K562 treated with DMSO at 1 percent for 4 hours (cell line): Measurements from ENCODE around the gene GCNA. TPM values are rescaled to one million over a fixed set of nuclear protein-coding genes. Genes with fewer than 3 reads are reported as not detected.

Experiments
- total RNA-seq: library from RNA; unstranded; fragments of 300-600 nt; gene quantifications from 2 replicates; pipeline ENCODE4 v1.2.3, GENCODE V29; 2022; ENCODE audit not compliant: insufficient read depth

Gene GCNA, protein sequence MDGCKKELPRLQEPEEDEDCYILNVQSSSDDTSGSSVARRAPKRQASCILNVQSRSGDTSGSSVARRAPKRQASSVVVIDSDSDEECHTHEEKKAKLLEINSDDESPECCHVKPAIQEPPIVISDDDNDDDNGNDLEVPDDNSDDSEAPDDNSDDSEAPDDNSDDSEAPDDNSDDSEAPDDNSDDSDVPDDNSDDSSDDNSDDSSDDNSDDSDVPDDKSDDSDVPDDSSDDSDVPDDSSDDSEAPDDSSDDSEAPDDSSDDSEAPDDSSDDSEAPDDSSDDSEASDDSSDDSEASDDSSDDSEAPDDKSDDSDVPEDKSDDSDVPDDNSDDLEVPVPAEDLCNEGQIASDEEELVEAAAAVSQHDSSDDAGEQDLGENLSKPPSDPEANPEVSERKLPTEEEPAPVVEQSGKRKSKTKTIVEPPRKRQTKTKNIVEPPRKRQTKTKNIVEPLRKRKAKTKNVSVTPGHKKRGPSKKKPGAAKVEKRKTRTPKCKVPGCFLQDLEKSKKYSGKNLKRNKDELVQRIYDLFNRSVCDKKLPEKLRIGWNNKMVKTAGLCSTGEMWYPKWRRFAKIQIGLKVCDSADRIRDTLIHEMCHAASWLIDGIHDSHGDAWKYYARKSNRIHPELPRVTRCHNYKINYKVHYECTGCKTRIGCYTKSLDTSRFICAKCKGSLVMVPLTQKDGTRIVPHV
- 4.5 and 4.8 TPM in 2 replicates for total RNA-seq

DNA sequence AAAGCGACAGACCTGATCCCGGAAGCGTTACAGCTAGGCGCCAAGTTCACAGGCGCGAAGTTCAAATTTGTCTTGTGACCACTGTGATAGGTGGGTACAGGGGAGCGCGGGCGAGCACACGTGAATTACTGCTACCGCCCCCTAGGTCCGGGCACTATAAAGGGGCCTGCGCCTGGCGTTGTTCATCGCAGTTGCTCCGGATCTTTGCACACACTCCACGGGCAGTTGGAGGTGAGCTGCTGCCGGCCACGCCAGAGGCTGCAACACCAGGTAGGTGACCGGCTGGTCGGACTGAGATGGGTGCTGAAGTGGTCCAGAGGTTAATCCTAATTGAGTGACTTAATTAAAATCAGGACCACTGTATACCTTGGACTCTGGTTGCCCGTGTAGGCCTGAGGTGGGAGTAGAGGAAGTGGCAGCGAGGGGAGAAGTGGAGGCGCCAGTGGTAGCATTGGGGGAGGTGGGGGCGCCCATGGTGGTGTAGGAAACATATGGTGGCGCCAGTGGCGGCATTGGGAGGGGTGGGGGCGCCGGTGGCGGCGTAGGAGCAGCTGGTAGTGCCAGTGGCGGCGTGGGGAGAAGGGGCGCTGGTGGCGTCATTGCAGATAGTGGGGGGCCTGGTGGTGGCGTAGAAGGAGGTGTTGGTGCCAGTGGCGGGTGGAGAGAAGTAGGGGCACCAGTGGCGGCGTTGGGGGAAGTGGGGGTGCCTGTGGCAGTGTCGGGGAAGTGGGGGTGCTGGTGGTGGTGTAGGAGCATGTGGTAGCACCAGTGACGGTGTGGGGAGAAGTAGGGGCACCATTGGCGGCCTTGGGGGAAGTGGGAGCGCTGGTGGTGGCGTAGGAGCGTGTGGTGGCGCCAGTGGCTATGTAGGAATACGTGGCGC is at the start of gene GCNA:
Gene GCNA (plus strand): TSS at position 185 of the 883 bp plus-strand sequence. CDS start 2,385 bp downstream, outside the sequence.

DNA sequence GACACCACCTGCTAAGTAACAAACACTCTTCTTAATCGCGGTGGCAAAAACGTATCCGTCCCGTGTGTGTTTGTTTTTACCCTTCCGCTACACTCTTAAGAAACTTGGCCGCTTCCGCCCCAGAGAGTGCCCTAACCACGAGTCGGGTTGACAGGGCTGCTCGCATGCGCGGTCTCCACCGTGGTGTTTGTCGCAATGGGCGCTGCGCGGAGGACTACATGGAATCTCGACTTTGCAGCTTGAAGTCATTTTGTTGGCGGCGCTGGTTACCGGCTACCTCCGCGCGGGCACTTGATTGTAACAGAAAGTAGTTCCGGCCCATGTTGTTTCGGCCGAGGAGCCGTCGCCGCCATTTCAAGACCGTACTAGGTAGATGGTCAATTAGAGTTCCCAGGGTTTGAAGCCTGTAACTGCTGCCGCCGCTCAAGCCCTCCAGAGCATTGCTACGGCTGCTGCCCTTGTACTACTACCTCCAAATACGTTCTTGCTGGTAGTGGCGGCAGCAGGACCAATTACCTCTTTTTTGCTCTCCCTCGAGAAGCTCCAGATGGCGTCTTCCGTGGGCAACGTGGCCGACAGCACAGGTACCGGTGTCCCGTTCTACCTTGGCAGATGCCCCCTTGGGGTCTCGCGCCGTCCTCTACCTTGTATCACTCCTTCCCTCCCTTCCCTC is 45.3 kb upstream of the GCNA start, which contains the start of gene OGT:
Gene OGT (plus strand): TSS at position 352 of the 673 bp plus-strand sequence. CDS start 196 bp downstream, at position 548.

DNA sequence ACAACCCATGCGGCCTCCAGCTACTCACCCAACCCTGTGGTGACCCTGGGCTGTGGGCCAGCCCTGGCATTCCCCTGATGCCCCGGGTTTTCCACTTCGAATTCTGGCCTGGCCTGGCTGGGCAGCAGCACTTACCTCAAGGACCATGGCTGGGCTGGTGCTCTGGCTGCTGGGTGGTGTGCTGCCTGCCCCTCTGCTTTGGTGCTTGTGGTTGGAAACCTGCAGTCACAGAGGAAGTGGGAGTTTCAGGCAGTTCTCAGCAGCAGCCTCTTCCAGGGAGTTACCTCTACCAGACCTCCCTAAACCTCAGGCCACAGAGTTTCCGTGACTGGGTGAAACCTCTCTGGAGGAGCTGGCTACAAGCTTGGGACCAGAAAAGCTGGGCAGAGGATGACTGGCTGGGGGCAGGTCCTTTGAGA is 40.1 kb downstream of the GCNA start, which contains the start of gene CXCR3:
Gene CXCR3 (minus strand): TSS at position 209 of the 419 bp plus-strand sequence. CDS start 62 bp downstream, at position 147.

Other genes starting within 250 kb of the GCNA start
- 12.8 and 13.3 TPM in 2 replicates for gene TAF1, start 212.1 kb upstream of the GCNA start, total RNA-seq
- gene OGT, start 45.3 kb upstream of the GCNA start, total RNA-seq, result 55.0 and 79.1 TPM in 2 replicates
- gene CXCR3, start 40.1 kb downstream of the GCNA start, total RNA-seq, result not detected in 2 replicates
- gene CXorf49, start 139.8 kb downstream of the GCNA start, total RNA-seq, result not detected in 2 replicates
- not detected in 2 replicates for gene CXorf49B, start 184.9 kb downstream of the GCNA start, total RNA-seq